Neural progenitor cell (in vitro differentiated cells): Measurements from ENCODE around the gene CRIM1.

Source experiments
- EZH2 ChIP-seq: fragments of 200-600 bp; sonication (generic); IDR thresholded peaks from 2 replicates; pipeline ENCODE4 v1.6.1; 2017; ENCODE audit warnings: antibody characterized with exemption, mild to moderate bottlenecking, moderate library complexity
- EZH2phosphoT487 ChIP-seq: fragments of 200-600 bp; sonication (generic); IDR thresholded peaks from 2 replicates; pipeline ENCODE4 v1.6.1; 2017; ENCODE audit warnings: antibody characterized with exemption
- TF ChIP-seq, protein P1 (sequence below): fragments of 200-600 bp; sonication (generic); IDR thresholded peaks from 2 replicates; pipeline ENCODE4 v1.5.1; 2017; ENCODE audit warnings: antibody characterized with exemption, mild to moderate bottlenecking

DNA sequence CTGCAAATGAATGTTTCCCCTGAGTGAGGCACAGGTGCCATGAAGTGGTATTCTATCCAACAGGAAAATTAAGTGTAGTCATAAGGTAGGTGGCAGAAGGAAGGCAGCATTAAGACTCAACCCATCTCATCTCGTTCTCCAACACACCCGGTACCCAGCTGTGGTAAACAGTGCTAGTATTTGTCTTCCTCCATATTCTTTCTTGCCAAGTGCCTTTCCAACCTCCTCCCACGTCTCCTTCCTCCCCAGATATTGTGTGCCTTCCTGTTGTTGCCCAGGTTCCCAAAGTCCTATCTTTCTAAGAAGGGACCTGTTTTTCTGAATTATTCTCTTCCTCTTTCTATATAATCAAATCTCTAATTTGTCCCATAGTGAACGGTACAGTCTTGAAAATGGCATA lies 83.5 kb downstream of the CRIM1 start:
- TF ChIP-seq, protein P1, sequence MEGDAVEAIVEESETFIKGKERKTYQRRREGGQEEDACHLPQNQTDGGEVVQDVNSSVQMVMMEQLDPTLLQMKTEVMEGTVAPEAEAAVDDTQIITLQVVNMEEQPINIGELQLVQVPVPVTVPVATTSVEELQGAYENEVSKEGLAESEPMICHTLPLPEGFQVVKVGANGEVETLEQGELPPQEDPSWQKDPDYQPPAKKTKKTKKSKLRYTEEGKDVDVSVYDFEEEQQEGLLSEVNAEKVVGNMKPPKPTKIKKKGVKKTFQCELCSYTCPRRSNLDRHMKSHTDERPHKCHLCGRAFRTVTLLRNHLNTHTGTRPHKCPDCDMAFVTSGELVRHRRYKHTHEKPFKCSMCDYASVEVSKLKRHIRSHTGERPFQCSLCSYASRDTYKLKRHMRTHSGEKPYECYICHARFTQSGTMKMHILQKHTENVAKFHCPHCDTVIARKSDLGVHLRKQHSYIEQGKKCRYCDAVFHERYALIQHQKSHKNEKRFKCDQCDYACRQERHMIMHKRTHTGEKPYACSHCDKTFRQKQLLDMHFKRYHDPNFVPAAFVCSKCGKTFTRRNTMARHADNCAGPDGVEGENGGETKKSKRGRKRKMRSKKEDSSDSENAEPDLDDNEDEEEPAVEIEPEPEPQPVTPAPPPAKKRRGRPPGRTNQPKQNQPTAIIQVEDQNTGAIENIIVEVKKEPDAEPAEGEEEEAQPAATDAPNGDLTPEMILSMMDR = no peak
- TF ChIP-seq EZH2 = no peak
- no peak for TF ChIP-seq EZH2phosphoT487
